HG02970 (cell line): Measurements from ENCODE around the gene MRPL32.
"Not testable (repeated sequence)": the region's sequence is repeated elsewhere in the genome, so short reads cannot be mapped to it uniquely, and the experiment has no call there.

Source experiments
- ATAC-seq: cut with Tn5 transposase; IDR thresholded peaks from one replicate; pipeline ENCODE4 v1.9.1; 2021; ENCODE audit warnings: mild to moderate bottlenecking, moderate library complexity, moderate number of reproducible peaks; ENCODE audit not compliant: unreplicated experiment, low FRiP score

MRPL32 gene

GRCh38 chr7:42931834-42932651 lies at the start of gene MRPL32, which contains the start of gene PSMA2:
Gene MRPL32, plus strand, starts transcription at chr7:42932376. Its CDS starts 11 bp downstream, at chr7:42932387.
Gene PSMA2, minus strand, starts transcription at chr7:42932174. Its CDS starts 16 bp downstream, at chr7:42932158.
- peak; percentile 100 for ATAC-seq

- no peak for ATAC-seq
These were observed 48.2 kb upstream of the MRPL32 start for GRCh38 chr7:42883950-42884349.

GRCh38 chr7:42885183-42885582 lies 47.0 kb upstream of the MRPL32 start:
- ATAC-seq, result not testable (repeated sequence)

- no peak for ATAC-seq
These were observed 46.0 kb upstream of the MRPL32 start for GRCh38 chr7:42886129-42886528.

- no peak for ATAC-seq
These were observed 45.2 kb upstream of the MRPL32 start for GRCh38 chr7:42886893-42887505.

- ATAC-seq, result no peak
These were observed 38.6 kb upstream of the MRPL32 start for GRCh38 chr7:42893346-42894240.

GRCh38 chr7:42900842-42901241 lies 31.3 kb upstream of the MRPL32 start:
- no peak for ATAC-seq

- ATAC-seq, result no peak
These were observed 29.8 kb upstream of the MRPL32 start for GRCh38 chr7:42902331-42902730.

GRCh38 chr7:42906181-42906580 lies 26.0 kb upstream of the MRPL32 start:
- no peak for ATAC-seq

- no peak for ATAC-seq
These were observed 24.9 kb upstream of the MRPL32 start for GRCh38 chr7:42907316-42907715.

- ATAC-seq, result no peak
These were observed 21.9 kb upstream of the MRPL32 start for GRCh38 chr7:42910306-42910705.

GRCh38 chr7:42911454-42912447 lies 20.4 kb upstream of the MRPL32 start, which contains the start of gene C7orf25:
Gene C7orf25, minus strand, starts transcription at chr7:42912070. Its CDS starts 1,170 bp downstream, at chr7:42910900.
- ATAC-seq, result peak; percentile 95

- ATAC-seq, result no peak
These were observed 18.6 kb upstream of the MRPL32 start for GRCh38 chr7:42913591-42913990.

- no peak for ATAC-seq
These were observed 18.2 kb upstream of the MRPL32 start for GRCh38 chr7:42914009-42914408.

- ATAC-seq, result no peak
These were observed 17.6 kb upstream of the MRPL32 start for GRCh38 chr7:42914421-42915045.

- ATAC-seq, result no peak
These were observed 16.8 kb upstream of the MRPL32 start for GRCh38 chr7:42915356-42915755.

GRCh38 chr7:42922017-42922753 lies 10.0 kb upstream of the MRPL32 start:
- no peak for ATAC-seq

- ATAC-seq, result no peak
These were observed 7.8 kb upstream of the MRPL32 start for GRCh38 chr7:42924223-42924838.
